Activated naive CD8-positive, alpha-beta T cell treated with anti-CD3 and anti-CD28 coated beads, Interleukin-2, amount 50 U/mL, for 16 hours (primary cell): ENCODE measurements around the gene LDLRAP1.

ENCODE experiments used
- DNase-seq: peaks from one replicate; pipeline ENCODE4 v3.0.0-alpha.2; 2020; ENCODE audit warnings: low read depth, low spot score

Gene LDLRAP1

DNA sequence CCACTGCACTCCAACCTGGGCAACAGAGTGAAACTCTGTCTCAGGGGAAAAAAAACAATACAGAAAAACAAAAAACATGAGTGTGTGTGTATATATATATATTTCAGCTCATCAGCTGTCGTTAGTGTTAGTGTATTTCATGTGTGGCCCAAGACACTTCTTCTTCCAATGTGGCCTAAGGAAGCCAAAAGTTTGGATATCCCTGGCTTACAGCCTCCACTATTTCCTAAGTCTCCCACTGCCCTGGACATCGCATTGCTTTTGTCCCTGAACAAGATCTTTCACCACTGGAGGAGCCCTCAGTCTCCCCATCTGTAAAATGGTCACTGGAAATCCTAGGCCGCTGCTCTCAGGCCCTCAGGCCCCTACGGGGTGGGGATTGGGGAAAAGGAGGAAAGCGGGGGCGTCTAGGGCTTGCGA is 391 bp upstream of the LDLRAP1 start:
- DNase-seq = no peak

DNA sequence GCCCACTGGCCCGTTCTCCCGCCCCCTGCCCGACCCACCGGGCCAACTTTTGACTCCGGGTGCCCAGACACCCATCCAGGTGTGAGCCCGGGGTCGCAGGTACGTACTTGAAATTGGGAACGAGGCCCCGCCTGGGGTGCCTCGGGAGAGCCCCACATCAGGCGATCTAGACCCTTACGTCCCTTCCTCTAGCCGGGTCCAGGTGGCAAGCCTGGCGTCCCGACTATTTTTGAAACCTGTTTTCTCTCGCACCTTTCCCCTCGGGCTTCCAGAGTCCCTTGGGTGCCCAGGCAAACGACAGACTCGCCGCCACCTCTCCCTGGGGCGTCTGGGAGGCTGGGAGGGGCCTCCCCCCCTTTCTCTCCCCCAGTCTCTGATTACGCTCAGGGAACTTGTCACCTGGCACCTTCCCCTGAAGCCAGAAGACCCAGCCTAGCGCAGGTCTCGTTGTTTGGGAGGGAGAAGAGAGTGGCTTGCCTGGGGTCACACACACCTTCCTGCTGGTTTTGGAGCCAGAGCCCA is 898 bp downstream of the LDLRAP1 start:
- DNase-seq = no peak

- no peak for DNase-seq
These were observed 1.4 kb downstream of the LDLRAP1 start for GRCh38 chr1:25544819-25545218.

DNA sequence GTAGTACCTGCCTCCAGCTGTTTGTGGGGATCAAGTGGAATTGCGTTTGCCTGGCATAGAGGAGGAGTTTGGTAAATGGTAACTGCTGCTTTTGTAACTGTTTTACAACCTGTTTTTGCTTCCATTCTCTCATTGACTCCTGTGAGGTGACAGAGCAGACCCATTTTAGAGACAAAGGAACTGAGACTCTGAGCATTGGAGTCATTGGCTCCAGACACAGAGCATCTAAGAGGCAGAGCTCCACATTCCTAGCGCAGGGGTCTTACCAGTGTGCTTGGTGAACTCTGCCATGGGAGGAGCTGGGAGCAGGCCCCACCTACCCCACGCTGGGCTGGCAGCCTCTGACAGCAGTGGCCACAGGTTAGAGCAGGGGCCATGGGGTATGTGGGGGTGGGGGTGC is 2.4 kb downstream of the LDLRAP1 start:
- DNase-seq = no peak

- DNase-seq = no peak
These were observed 2.8 kb downstream of the LDLRAP1 start for GRCh38 chr1:25546193-25546592.

GRCh38 chr1:25548601-25549000 is 5.2 kb downstream of the LDLRAP1 start:
- DNase-seq = no peak

- DNase-seq = peak; percentile 61
These were observed 6.1 kb downstream of the LDLRAP1 start for GRCh38 chr1:25549273-25550154.

GRCh38 chr1:25550155-25550506 is 6.7 kb downstream of the LDLRAP1 start:
- DNase-seq = no peak

GRCh38 chr1:25550683-25551310 is 7.4 kb downstream of the LDLRAP1 start:
- no peak for DNase-seq

DNA sequence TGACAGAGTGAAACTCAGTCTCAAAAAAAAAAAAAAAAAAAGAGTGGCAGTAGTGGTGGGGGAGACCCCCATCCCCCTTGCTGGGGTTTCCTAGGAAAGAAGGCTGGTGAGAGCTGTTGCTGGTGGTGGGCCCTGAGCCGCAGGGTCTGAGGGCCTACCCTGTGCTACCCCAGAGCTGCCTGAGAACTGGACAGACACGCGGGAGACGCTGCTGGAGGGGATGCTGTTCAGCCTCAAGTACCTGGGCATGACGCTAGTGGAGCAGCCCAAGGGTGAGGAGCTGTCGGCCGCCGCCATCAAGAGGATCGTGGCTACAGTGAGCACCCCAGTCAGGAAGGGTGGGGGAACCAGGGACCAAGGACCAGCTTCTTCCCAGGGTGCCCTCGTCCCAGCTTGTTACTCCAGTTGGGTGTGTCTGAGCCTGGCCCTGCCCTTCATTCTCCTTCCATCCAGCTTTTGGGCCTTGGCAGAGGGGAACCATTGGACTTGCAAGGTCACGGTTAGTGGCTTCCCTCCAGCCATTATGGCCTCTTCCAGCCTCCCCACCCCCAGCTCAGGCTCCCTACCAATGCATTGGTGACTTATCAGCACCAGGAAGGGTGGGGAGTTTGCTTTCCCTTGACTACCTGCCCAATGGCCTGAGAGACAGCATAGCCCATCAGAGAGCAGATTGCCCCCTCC is 10.5 kb downstream of the LDLRAP1 start:
- DNase-seq = no peak

DNA sequence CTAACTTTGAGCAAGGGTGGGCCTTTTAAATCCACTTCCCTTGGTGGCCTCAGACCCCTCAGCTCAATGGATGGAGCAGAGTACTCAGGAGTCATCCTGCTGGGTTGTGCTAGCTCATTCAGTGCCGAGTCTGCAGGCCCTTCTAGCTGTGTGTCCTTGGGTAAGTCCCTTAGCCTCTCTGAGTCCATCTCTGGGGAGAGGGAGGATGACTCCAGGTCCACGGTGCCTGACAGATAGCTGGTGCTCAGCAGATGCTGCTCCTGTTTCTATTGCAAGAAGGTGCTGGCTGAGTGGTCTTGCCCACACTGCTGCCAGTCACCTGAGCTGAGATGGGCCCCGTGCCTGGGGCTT is 11.0 kb downstream of the LDLRAP1 start:
- DNase-seq = no peak

- DNase-seq = no peak
These were observed 11.7 kb downstream of the LDLRAP1 start for GRCh38 chr1:25554886-25555752.

DNA sequence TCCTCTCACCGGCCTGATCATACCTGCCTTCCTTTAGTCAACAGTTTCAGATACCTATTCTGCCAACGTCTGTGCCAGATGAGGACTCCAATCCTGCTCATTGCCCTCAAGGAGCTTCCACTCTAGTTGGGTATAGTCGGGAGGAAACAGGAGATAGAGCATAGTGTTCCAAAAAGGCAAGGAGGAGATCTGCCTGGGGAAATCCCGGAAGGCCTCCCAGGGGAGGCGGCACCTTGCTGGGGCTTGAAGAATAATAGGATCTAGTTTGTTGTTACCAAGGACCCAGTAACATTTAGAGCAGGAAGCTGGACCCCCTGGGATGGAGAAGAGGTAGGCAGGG is 12.3 kb downstream of the LDLRAP1 start:
- no peak for DNase-seq

DNA sequence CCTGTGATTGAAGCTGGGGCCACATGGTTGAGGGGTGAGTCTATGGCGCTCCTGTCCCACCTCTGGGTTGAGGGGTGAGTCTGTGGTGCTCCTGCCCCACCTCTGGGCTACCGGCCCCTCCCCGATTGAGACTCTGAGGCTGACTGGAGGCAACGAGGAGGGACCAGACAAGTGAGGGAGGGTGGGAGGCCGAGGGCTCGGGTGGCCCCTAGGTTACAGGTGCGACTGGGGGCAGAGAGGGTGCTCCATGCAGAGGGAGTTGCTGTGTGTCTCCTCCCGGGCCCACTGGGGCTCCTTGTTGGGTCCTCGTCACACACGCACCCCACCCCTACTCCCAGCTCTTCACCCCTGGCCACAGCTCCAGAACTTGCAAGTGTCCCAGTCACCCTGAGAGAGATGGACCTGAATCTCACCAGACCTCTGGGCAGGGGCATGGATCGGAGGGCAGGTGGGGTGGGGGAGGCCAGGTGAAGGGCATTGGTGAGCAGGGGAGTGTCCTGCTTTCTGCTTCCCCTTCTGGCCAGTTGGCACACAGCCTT is 12.8 kb downstream of the LDLRAP1 start:
- DNase-seq = no peak

- no peak for DNase-seq
These were observed 13.5 kb downstream of the LDLRAP1 start for GRCh38 chr1:25556791-25557476.

DNA sequence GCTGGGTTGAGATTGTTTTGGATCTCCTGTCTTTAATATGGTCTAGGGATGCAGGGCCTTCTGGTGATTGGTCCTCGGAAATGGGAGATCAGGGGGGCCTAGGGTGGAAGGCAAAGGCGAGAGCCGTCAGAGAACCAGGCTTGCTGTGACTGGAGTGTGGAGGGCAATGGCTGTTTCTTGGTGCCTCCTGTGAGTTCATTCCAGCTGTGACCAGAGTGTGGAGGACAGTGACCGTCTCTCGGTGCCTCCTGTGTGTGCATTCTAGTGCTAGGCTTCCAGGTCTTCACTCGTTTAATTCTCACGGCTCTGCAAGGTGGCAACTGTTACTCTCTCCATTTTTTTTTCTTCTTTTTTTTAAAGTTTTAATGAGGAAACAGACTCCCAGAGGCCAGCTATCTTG is 14.1 kb downstream of the LDLRAP1 start:
- DNase-seq = no peak

DNA sequence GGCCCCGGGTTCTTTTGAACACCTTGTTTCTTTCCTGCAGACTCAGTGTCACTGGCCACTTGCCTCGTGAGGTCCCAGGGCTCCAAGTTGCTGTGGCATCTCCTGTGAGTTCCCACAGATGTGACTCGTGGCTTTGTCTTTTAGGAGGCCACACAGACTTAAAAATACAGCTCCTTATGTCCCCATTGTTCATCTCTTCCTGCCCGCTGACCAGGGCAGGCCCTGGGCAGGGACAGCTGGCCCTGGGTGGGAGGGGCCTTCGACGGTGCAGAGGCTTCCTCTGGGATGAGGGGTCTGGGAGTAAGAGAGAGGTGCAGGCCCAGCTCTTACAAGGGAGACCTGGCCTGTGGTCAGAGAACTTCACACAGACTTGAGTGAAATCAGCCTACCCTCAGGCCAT is 15.6 kb downstream of the LDLRAP1 start:
- DNase-seq = no peak

- DNase-seq = no peak
These were observed 16.6 kb downstream of the LDLRAP1 start for GRCh38 chr1:25560001-25560400.

GRCh38 chr1:25560788-25561187 is 17.4 kb downstream of the LDLRAP1 start:
- DNase-seq = no peak

GRCh38 chr1:25561421-25562100 is 18.2 kb downstream of the LDLRAP1 start:
- no peak for DNase-seq
